OCI-LY7 (cell line): Measurements from ENCODE around the gene KIF3A.

Experiments used
- CTCF ChIP-seq: fragments of 200-600 bp; sonication (generic); conservative IDR thresholded peaks from 2 replicates; pipeline ENCODE4 v1.5.1; 2014; ENCODE audit warnings: mild to moderate bottlenecking, antibody characterized with exemption, low read length, moderate library complexity, mixed read lengths
- EZH2phosphoT487 ChIP-seq: fragments of 200-600 bp; sonication (generic); IDR thresholded peaks from 2 replicates; pipeline ENCODE4 v1.6.1; 2018; ENCODE audit warnings: low read depth, borderline replicate concordance, mild to moderate bottlenecking, mixed run types, antibody characterized with exemption, low read length, moderate library complexity, mixed read lengths

GRCh38 chr5:132675936-132676689, 61.2 kb downstream of the KIF3A start:
- TF ChIP-seq CTCF: no peak
- no peak for TF ChIP-seq EZH2phosphoT487
